Breast epithelium (tissue), 3 donors: Measurements from ENCODE around the gene RYR3.

Experiments used
- POLR2AphosphoS5 ChIP-seq, 3 donors: sonication (generic); formaldehyde crosslinking; IDR thresholded peaks; one replicate each; pipeline ENCODE4 v1.6.1; 2017; ENCODE audit warnings: antibody characterized with exemption in 3 of 3
- TF ChIP-seq, protein P1 (sequence below), 3 donors: fragments of 450-650 bp; IDR thresholded peaks; one replicate each; pipeline ENCODE4 v1.5.1; 2016 to 2017; ENCODE audit warnings: antibody characterized with exemption in 3 of 3, mild to moderate bottlenecking in 3 of 3, moderate library complexity in 3 of 3

DNA sequence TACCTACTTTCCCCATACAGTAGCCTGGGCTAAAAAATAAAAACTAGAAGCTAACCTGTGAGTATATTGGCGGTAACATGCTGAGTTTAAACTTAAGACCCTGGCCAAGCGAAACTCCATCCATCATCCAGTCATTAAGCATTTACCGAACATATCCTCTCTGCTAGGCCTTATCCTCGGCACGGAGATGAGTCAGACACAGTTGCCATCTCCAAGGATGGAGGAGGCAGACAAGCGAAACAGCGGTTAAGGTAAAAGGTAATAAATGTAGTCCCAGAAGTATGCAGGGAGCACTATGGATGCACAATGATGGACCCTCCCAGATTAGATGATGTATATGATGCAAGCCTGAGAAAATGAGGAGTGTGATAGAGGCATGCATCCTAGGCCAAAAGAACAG is 143.6 kb downstream of the RYR3 start:
- TF ChIP-seq, protein P1, sequence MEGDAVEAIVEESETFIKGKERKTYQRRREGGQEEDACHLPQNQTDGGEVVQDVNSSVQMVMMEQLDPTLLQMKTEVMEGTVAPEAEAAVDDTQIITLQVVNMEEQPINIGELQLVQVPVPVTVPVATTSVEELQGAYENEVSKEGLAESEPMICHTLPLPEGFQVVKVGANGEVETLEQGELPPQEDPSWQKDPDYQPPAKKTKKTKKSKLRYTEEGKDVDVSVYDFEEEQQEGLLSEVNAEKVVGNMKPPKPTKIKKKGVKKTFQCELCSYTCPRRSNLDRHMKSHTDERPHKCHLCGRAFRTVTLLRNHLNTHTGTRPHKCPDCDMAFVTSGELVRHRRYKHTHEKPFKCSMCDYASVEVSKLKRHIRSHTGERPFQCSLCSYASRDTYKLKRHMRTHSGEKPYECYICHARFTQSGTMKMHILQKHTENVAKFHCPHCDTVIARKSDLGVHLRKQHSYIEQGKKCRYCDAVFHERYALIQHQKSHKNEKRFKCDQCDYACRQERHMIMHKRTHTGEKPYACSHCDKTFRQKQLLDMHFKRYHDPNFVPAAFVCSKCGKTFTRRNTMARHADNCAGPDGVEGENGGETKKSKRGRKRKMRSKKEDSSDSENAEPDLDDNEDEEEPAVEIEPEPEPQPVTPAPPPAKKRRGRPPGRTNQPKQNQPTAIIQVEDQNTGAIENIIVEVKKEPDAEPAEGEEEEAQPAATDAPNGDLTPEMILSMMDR (IDR thresholded peaks at IDR 0.05): no peak
- TF ChIP-seq POLR2AphosphoS5 (IDR thresholded peaks at IDR 0.05): no peak
